ENCODE measurements around the gene GLB1L2.

The GLB1L2 gene

GRCh38 chr11:134330611-134331353, 1.0 kb upstream of the GLB1L2 start:
- no peak for DNase-seq (ENCODE audit: low spot score)
- TF ChIP-seq CTCF (IDR thresholded peaks at IDR 0.05; ENCODE audit: extremely low read depth, missing control alignments) = no peak

GRCh38 chr11:134332189-134332631, 422 bp downstream of the GLB1L2 start:
- no peak for TF ChIP-seq CTCF (IDR thresholded peaks at IDR 0.05; ENCODE audit: extremely low read depth, missing control alignments)
- no peak for DNase-seq (ENCODE audit: low spot score)

GRCh38 chr11:134332782-134333181, 994 bp downstream of the GLB1L2 start:
- TF ChIP-seq CTCF (IDR thresholded peaks at IDR 0.05; ENCODE audit: extremely low read depth, missing control alignments) = no peak

GRCh38 chr11:134333312-134333711, 1.5 kb downstream of the GLB1L2 start:
- no peak for TF ChIP-seq CTCF (IDR thresholded peaks at IDR 0.05; ENCODE audit: extremely low read depth, missing control alignments)
- no peak for DNase-seq (ENCODE audit: low spot score)

More at GRCh38 chr11:134332782-134333181, 994 bp downstream of the GLB1L2 start:
- no peak for DNase-seq (ENCODE audit: low spot score)

GRCh38 chr11:134333946-134334345, 2.2 kb downstream of the GLB1L2 start:
- no peak for DNase-seq (ENCODE audit: low spot score)
- no peak for TF ChIP-seq CTCF (IDR thresholded peaks at IDR 0.05; ENCODE audit: extremely low read depth, missing control alignments)

GRCh38 chr11:134334796-134335571, 3.2 kb downstream of the GLB1L2 start:
- no peak for TF ChIP-seq CTCF (IDR thresholded peaks at IDR 0.05; ENCODE audit: extremely low read depth, missing control alignments)
- DNase-seq (ENCODE audit: low spot score) = no peak

GRCh38 chr11:134337051-134337450, 5.3 kb downstream of the GLB1L2 start:
- peak; percentile 7 for DNase-seq (ENCODE audit: low spot score)
- TF ChIP-seq CTCF (IDR thresholded peaks at IDR 0.05; ENCODE audit: extremely low read depth, missing control alignments) = no peak
